Measurements from ENCODE around the gene TP53INP2.

TP53INP2 gene

GRCh38 chr20:34675993-34676641 lies 28.0 kb upstream of the TP53INP2 start:
- H3K4me3 ChIP-seq (ENCODE audit: low read length), result peak overlapping the region; percentile 78
- DNase-seq (ENCODE audit: low read depth), result no peak
- no peak for TF ChIP-seq CTCF (IDR thresholded peaks at IDR 0.05; ENCODE audit: insufficient read depth, low read depth, low read length, missing control alignments)

- DNase-seq (ENCODE audit: low read depth), result peak; percentile 98
- TF ChIP-seq CTCF (IDR thresholded peaks at IDR 0.05; ENCODE audit: insufficient read depth, low read depth, low read length, missing control alignments), result no peak
- H3K4me3 ChIP-seq (ENCODE audit: low read length), result peak within 1 kb of the TSS; percentile 78
Observed at GRCh38 chr20:34676642-34677373, 27.3 kb upstream of the TP53INP2 start, which contains the start of gene PIGU. TSS of gene PIGU (minus strand) at chr20:34677092. CDS start at chr20:34677085, 7 bp downstream.

GRCh38 chr20:34680586-34681175 lies 23.5 kb upstream of the TP53INP2 start:
- no peak for TF ChIP-seq CTCF (IDR thresholded peaks at IDR 0.05; ENCODE audit: insufficient read depth, low read depth, low read length, missing control alignments)
- no peak overlapping the region for H3K4me3 ChIP-seq (ENCODE audit: low read length)
- DNase-seq (ENCODE audit: low read depth), result no peak

- no peak for TF ChIP-seq CTCF (IDR thresholded peaks at IDR 0.05; ENCODE audit: insufficient read depth, low read depth, low read length, missing control alignments)
- no peak overlapping the region for H3K4me3 ChIP-seq (ENCODE audit: low read length)
- DNase-seq (ENCODE audit: low read depth), result no peak
Observed at GRCh38 chr20:34683667-34684066, 20.5 kb upstream of the TP53INP2 start.

- no peak for TF ChIP-seq CTCF (IDR thresholded peaks at IDR 0.05; ENCODE audit: insufficient read depth, low read depth, low read length, missing control alignments)
- H3K4me3 ChIP-seq (ENCODE audit: low read length), result no peak overlapping the region
- no peak for DNase-seq (ENCODE audit: low read depth)
Observed at GRCh38 chr20:34689486-34689885, 14.7 kb upstream of the TP53INP2 start.

GRCh38 chr20:34691838-34692237 lies 12.3 kb upstream of the TP53INP2 start:
- H3K4me3 ChIP-seq (ENCODE audit: low read length), result no peak overlapping the region
- TF ChIP-seq CTCF (IDR thresholded peaks at IDR 0.05; ENCODE audit: insufficient read depth, low read depth, low read length, missing control alignments), result no peak
- DNase-seq (ENCODE audit: low read depth), result peak; percentile 49

Data from epithelial cell of esophagus (primary cell).